Measurements from ENCODE around the gene WDR37. TPM values are rescaled to one million over a fixed set of nuclear protein-coding genes. Genes with fewer than 3 reads are reported as not detected.

WDR37 gene
- total and polyA plus RNA-seq, 10 of the 15 experiments (the other 5 are each of a cell fraction or from before 2014, with no cell fraction given): 1.9 to 11.1 (median 7.1) TPM

DNA sequence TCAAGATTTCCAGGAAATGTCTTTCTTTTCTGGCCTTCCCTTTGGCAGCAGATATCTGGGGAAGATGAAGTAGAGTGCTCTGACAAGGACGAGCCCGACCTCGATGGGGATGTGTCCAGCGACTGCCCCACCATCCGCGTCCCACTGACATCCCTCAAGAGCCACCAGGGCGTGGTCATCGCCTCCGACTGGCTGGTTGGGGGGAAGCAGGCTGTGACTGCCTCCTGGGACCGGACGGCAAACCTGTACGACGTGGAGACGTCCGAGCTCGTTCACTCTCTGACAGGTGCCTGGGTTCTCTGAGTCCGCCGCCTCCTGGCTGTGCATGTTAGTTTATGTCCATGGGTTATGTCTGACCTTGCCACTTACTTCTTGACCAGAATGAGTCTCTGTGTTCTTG lies 47.4 kb downstream of the WDR37 start:
- SMC1A ChIA-PET (ENCODE audit: uncharacterized antibody, unreplicated experiment): no interaction called here
- Histone ChIP-seq H3K4me3 (no peak overlapping the region), H3K36me3 (ENCODE audit: control insufficient read depth in 2 of 2, insufficient read depth in 2 of 2, low read length in 1 of 2) (peaks cover 15 to 19% of the 10 kb centered on the region in 2 experiments; a peak in 3 of 4 replicates), H3K4me2 (ENCODE audit: control insufficient read depth, insufficient read depth) (no peak overlapping the region), H2AFZ (ENCODE audit: control insufficient read depth, low read depth, low read length) (no peak overlapping the region), H3K4me1 (ENCODE audit: control insufficient read depth, insufficient read depth, low read length) (no peaks in the 10 kb centered on the region), H3K27ac (ENCODE audit: control insufficient read depth, insufficient read depth) (no peak overlapping the region), H3K9ac (ENCODE audit: control insufficient read depth, insufficient read depth, low read length) (no peak overlapping the region), H4K20me1 (ENCODE audit: control insufficient read depth, insufficient read depth) (no peaks in the 10 kb centered on the region), H3K9me3 (replicated peaks; ENCODE audit: control insufficient read depth, insufficient read depth, low read length) (no peaks in the 10 kb centered on the region), H3K27me3 (replicated peaks in 1 of 2; ENCODE audit: control insufficient read depth in 2 of 2, insufficient read depth in 2 of 2, low read length in 1 of 2) (no peaks in the 10 kb centered on the region), H3K79me2 (ENCODE audit: control insufficient read depth, insufficient read depth, low read length) (no peaks in the 10 kb centered on the region)
- intact Hi-C loops (cut with micrococcal nuclease; ENCODE audit: unreplicated experiment) (no loop called here), in situ Hi-C loops (cut with MboI) (no loop called here)
- no TSS peak for BruUV-seq (replicated peaks)
- CTCF ChIA-PET: no interaction called here
- 98% methylated on average over 18 of the region's 18 CpGs for WGBS (ENCODE audit: insufficient coverage, insufficient replicate concordance, low lambda C conversion rate, missing lambda C conversion rate)
- TF ChIP-seq, protein P1, sequence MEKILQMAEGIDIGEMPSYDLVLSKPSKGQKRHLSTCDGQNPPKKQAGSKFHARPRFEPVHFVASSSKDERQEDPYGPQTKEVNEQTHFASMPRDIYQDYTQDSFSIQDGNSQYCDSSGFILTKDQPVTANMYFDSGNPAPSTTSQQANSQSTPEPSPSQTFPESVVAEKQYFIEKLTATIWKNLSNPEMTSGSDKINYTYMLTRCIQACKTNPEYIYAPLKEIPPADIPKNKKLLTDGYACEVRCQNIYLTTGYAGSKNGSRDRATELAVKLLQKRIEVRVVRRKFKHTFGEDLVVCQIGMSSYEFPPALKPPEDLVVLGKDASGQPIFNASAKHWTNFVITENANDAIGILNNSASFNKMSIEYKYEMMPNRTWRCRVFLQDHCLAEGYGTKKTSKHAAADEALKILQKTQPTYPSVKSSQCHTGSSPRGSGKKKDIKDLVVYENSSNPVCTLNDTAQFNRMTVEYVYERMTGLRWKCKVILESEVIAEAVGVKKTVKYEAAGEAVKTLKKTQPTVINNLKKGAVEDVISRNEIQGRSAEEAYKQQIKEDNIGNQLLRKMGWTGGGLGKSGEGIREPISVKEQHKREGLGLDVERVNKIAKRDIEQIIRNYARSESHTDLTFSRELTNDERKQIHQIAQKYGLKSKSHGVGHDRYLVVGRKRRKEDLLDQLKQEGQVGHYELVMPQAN (conservative IDR thresholded peaks at IDR 0.05): no peak
- TF ChIP-seq USF1 (IDR thresholded peaks at IDR 0.05; ENCODE audit: borderline replicate concordance, extremely low read length, insufficient read depth, low read depth, low read length) (no peak), RAD21 (IDR thresholded peaks at IDR 0.05; ENCODE audit: insufficient read depth, low read depth, low read length) (no peak), ATF3 (IDR thresholded peaks at IDR 0.05; ENCODE audit: borderline replicate concordance, extremely low read depth, low read depth, low read length) (no peak)
- TF ChIP-seq, protein P2, sequence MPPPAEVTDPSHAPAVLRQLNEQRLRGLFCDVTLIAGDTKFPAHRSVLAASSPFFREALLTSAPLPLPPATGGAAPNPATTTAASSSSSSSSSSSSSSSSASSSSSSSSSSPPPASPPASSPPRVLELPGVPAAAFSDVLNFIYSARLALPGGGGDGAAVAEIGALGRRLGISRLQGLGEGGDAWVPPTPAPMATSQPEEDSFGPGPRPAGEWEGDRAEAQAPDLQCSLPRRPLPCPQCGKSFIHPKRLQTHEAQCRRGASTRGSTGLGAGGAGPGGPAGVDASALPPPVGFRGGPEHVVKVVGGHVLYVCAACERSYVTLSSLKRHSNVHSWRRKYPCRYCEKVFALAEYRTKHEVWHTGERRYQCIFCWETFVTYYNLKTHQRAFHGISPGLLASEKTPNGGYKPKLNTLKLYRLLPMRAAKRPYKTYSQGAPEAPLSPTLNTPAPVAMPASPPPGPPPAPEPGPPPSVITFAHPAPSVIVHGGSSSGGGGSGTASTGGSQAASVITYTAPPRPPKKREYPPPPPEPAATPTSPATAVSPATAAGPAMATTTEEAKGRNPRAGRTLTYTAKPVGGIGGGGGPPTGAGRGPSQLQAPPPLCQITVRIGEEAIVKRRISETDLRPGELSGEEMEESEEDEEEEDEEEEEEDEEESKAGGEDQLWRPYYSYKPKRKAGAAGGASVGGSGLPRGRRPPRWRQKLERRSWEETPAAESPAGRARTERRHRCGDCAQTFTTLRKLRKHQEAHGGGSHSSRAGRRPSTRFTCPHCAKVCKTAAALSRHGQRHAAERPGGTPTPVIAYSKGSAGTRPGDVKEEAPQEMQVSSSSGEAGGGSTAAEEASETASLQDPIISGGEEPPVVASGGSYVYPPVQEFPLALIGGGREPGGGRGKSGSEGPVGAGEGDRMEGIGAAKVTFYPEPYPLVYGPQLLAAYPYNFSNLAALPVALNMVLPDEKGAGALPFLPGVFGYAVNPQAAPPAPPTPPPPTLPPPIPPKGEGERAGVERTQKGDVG (CRISPR knock-in tag; IDR thresholded peaks at IDR 0.05): no peak
- TF ChIP-seq, protein P3, sequence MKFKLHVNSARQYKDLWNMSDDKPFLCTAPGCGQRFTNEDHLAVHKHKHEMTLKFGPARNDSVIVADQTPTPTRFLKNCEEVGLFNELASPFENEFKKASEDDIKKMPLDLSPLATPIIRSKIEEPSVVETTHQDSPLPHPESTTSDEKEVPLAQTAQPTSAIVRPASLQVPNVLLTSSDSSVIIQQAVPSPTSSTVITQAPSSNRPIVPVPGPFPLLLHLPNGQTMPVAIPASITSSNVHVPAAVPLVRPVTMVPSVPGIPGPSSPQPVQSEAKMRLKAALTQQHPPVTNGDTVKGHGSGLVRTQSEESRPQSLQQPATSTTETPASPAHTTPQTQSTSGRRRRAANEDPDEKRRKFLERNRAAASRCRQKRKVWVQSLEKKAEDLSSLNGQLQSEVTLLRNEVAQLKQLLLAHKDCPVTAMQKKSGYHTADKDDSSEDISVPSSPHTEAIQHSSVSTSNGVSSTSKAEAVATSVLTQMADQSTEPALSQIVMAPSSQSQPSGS (IDR thresholded peaks at IDR 0.05; ENCODE audit: low read length): no peak
- POLR2A ChIA-PET: no interaction called here
- no peak for DNase-seq (ENCODE audit: low read depth, low spot score)
- FAIRE-seq: no peak
- ATAC-seq: no peak
- RAD21 ChIA-PET (ENCODE audit: unreplicated experiment): no interaction called here

Measured in GM12878 (cell line).